CD4-positive, alpha-beta memory T cell (primary cell): Measurements from ENCODE around the gene SQSTM1. TPM values are rescaled to one million over a fixed set of nuclear protein-coding genes. Genes with fewer than 3 reads are reported as not detected.

Experiments
- CTCF ChIA-PET: fragments of 350-600 bp; sonication (Branson Sonifier 250); formaldehyde crosslinking; loops from one replicate; lab custom pipeline; 2021; ENCODE audit warnings: inconsistent platforms; ENCODE audit not compliant: partially characterized antibody; lab: Charles Lee
- POLR2A ChIA-PET: fragments of 350-600 bp; sonication (Branson Sonifier 250); formaldehyde crosslinking; loops from one replicate; lab custom pipeline; 2021; ENCODE audit not compliant: partially characterized antibody; lab: Charles Lee
- DNase-seq, 5 donors: peaks; one replicate each; pipeline versions ENCODE4 v3.0.0 to v3.0.0-alpha.2; 2020 to 2022; ENCODE audit warnings: mixed read lengths in 1 of 5
- H3K27ac ChIP-seq: one replicate; pipeline ENCODE4 v1.7.0; 2013; ENCODE audit warnings: low read depth, low read length
- H3K27me3 ChIP-seq: 2 replicates; pipeline ENCODE4 v1.7.0; 2013; ENCODE audit warnings: mild to moderate bottlenecking, low read length, moderate library complexity; ENCODE audit not compliant: insufficient read depth
- H3K36me3 ChIP-seq: 2 replicates; pipeline ENCODE4 v1.7.0; 2013; ENCODE audit warnings: mild to moderate bottlenecking, low read length, moderate library complexity; ENCODE audit not compliant: insufficient read depth
- H3K4me1 ChIP-seq: 2 replicates; pipeline ENCODE4 v1.7.0; 2013; ENCODE audit warnings: mild to moderate bottlenecking, low read length, moderate library complexity; ENCODE audit not compliant: insufficient read depth
- H3K4me3 ChIP-seq, 2 donors: one replicate each; pipeline ENCODE4 v1.7.0; 2013; ENCODE audit warnings: low read length in 2 of 2, mild to moderate bottlenecking in 1 of 2
- H3K9me3 ChIP-seq, 2 donors: one replicate each; pipeline ENCODE4 v1.7.0; 2013; ENCODE audit warnings: low read length in 2 of 2, control low read depth in 1 of 2; ENCODE audit not compliant: control insufficient read depth in 1 of 2
- H3K27ac Mint-ChIP-seq, 7 donors: one replicate each; pipeline ENCODE4 v1.8.0; 2020 to 2021; ENCODE audit warnings: mixed read lengths in 7 of 7, mild to moderate bottlenecking in 6 of 7, inconsistent platforms in 3 of 7, moderate library complexity in 3 of 7
- H3K27me3 Mint-ChIP-seq, 2 donors: one replicate each; pipeline ENCODE4 v1.8.0; 2020 to 2021; ENCODE audit warnings: mixed read lengths in 2 of 2
- H3K36me3 Mint-ChIP-seq, 2 donors: one replicate each; pipeline ENCODE4 v1.8.0; 2020 to 2021; ENCODE audit warnings: mixed read lengths in 2 of 2, inconsistent platforms in 1 of 2, mild to moderate bottlenecking in 1 of 2
- H3K4me1 Mint-ChIP-seq, 4 donors: one replicate each; pipeline ENCODE4 v1.8.0; 2020 to 2021; ENCODE audit warnings: mixed read lengths in 4 of 4, mild to moderate bottlenecking in 1 of 4
- H3K4me3 Mint-ChIP-seq, 8 donors: one replicate each; pipeline ENCODE4 v1.8.0; 2020 to 2021; ENCODE audit warnings: mixed read lengths in 8 of 8, mild to moderate bottlenecking in 7 of 8, moderate library complexity in 6 of 8, inconsistent platforms in 3 of 8
- H3K9me3 Mint-ChIP-seq, 8 donors: one replicate each; pipeline ENCODE4 v1.8.0; 2020 to 2021; ENCODE audit warnings: mixed read lengths in 8 of 8, mild to moderate bottlenecking in 5 of 8, inconsistent platforms in 3 of 8, moderate library complexity in 1 of 8
- intact Hi-C: fragments of 100-400 bp; cut with micrococcal nuclease; formaldehyde crosslinking; loops from one replicate; pipeline ENCODE4 v1.15.1; 2023
- polyA plus RNA-seq, 2 donors: library from polyadenylated mRNA; unstranded; fragments of 300-500 nt; fragmentation: Illumina TruSeq; gene quantifications; one replicate each; pipeline ENCODE4 v1.2.3, GENCODE V29; 2021
- total RNA-seq, 2 experiments: library from RNA; stranded (reverse); gene quantifications; one replicate each; pipeline ENCODE4 v1.2.3, GENCODE V29; 2021

SQSTM1 gene
- total RNA-seq (100 to 1,000 TPM; 300 to 303 TPM), polyA plus RNA-seq (100 to 1,000 TPM; 188 to 212 TPM)

DNA sequence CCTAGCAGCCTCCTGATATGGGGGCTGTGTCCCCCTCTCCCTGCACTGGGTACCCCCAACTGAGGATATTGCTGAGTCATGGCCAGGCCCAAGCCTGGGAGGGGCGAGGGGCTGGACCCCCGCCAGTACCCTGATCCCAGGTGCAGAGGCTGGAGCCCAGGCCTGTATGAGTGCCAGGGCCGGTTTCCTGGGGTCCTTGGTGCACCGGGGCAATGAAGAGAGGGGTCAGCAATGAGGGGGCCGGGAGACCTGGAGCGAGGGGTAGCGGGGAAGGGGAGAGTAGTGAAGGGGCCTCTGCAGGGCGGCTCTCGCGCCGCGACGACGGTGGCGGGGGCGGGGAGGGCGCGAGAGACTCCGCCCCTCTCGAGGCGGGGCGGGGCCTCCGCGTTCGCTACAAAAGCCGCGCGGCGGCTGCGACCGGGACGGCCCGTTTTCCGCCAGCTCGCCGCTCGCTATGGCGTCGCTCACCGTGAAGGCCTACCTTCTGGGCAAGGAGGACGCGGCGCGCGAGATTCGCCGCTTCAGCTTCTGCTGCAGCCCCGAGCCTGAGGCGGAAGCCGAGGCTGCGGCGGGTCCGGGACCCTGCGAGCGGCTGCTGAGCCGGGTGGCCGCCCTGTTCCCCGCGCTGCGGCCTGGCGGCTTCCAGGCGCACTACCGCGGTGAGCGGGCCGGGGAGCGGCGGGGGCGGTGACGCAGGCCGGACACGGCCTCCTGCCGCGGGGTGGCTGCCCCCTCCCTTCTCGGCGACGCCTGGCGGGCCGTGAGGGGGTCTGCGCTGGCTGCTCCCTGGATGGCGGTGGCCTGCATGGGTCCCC is at the start of gene SQSTM1:
Gene SQSTM1 (plus strand): TSS at position 423 of the 815 bp plus-strand sequence. CDS start 32 bp downstream, at position 455.
- H3K9me3 Mint-ChIP-seq = peaks cover 0 to 5% (median 0%) of the 10 kb centered on the region in 8 donors
- peaks cover 34% of the 10 kb centered on the region for H3K36me3 ChIP-seq
- peaks cover 17 to 41% of the 10 kb centered on the region in 2 donors for H3K36me3 Mint-ChIP-seq
- peak within 1 kb of the TSS; percentile 93 to 98 (median 96) for H3K4me3 Mint-ChIP-seq
- peaks cover 0 to 2% of the 10 kb centered on the region in 2 donors for H3K27me3 Mint-ChIP-seq
- POLR2A ChIA-PET = interaction anchor here (0.6 to 7.5 kb wide), 18 partner anchors 10 to 261 kb away, joined by 3 to 159 read pairs (median 9); partner anchors contain the start of genes HNRNPH1, LTC4S, MAML1 and MGAT4B
- H3K27ac Mint-ChIP-seq = peak within 1 kb of the TSS; percentile 96 to 99 (median 97)
- CTCF ChIA-PET = interaction anchor here (1.0 to 2.1 kb wide), 3 partner anchors 14 to 25 kb away, joined by 3 to 15 read pairs (median 4); no protein-coding TSS in a partner anchor
- no peaks in the 10 kb centered on the region for H3K27me3 ChIP-seq
- intact Hi-C loops = loop anchor here (1.0 to 2.0 kb wide), 4 partner anchors 14 to 122 kb away; partner anchors contain the start of genes CANX, MAML1, MGAT4B and MRNIP
- peaks cover 29 to 66% (median 48%) of the 10 kb centered on the region in 4 donors for H3K4me1 Mint-ChIP-seq
- H3K4me3 ChIP-seq = peak within 1 kb of the TSS; percentile 50 to 83
- H3K9me3 ChIP-seq = no peaks in the 10 kb centered on the region
- H3K4me1 ChIP-seq = peaks cover 52% of the 10 kb centered on the region
- DNase-seq = peak; percentile 76 to 85 (median 81)
- peak within 1 kb of the TSS; percentile 99 for H3K27ac ChIP-seq

DNA sequence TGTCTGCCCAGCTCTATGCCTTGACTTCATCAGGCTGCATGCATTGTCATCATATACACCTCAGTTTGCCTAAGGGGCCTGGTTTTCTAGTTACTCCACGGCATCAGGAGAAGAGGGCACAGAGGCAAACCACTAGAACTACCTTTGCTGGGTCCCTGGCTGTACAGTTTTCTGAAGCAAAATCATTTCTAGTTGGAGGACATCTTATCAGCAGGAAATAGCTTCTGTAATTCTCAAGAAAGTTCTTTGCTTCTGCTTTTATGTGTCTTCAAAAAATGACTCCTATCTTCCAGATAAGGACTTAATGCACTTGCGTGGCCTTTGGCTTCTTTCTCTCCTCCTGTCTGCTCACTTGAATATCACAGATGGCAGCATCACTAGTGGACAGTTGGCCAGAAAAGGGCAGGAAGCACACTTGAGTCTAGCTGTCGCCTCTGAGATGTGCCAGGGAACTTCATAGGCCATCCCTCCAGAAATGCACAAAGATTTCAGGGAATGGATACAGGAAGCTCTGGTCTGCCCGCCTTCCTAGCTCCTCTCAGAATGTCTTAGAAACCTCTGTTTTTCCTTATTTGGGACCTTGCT is 49.3 kb upstream of the SQSTM1 start:
- Histone ChIP-seq H3K27me3 (no peaks in the 10 kb centered on the region), H3K36me3 (peaks cover 84% of the 10 kb centered on the region), H3K27ac (no peak overlapping the region), H3K4me1 (peaks cover 4% of the 10 kb centered on the region), H3K4me3 (no peak overlapping the region), H3K9me3 (no peaks in the 10 kb centered on the region)
- ChIA-PET POLR2A (interaction anchor here (0.6 to 0.8 kb wide), 2 partner anchors 9 to 50 kb away, joined by 3 to 4 read pairs; partner anchors contain the start of gene SQSTM1), CTCF (interaction anchor here (1.2 to 1.3 kb wide), 2 partner anchors 8 to 24 kb away, joined by 3 to 4 read pairs; no protein-coding TSS in a partner anchor)
- peaks cover 59 to 80% of the 10 kb centered on the region in 2 donors for H3K36me3 Mint-ChIP-seq
- H3K4me1 Mint-ChIP-seq = peaks cover 2 to 9% (median 6%) of the 10 kb centered on the region in 4 donors
- no peaks in the 10 kb centered on the region for H3K27me3 Mint-ChIP-seq
- intact Hi-C loops = no loop called here
- H3K9me3 Mint-ChIP-seq = peaks cover 0 to 1% (median 0%) of the 10 kb centered on the region in 8 donors
- no peak overlapping the region for H3K4me3 Mint-ChIP-seq
- no peak overlapping the region for H3K27ac Mint-ChIP-seq
- no peak for DNase-seq

DNA sequence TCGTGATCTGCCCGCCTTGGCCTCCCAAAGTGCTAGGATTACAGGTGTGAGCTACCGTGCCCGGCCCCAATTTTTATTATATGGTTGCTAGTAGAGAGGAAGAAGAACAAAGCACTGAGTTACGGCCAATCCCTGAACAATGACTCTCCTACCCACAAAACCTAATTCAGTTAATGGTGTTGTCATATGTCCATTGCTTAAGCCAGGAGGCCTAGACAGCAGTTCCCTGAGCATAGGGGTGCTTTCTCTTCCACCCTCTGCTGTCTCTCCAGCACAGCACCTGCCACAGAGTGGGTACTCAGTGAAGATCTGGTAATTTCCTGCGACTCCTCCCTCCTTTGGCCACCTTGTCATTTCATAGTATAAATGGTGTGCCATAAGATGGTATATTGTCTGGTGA is 48.4 kb upstream of the SQSTM1 start:
- Mint-ChIP-seq H3K27ac (peak overlapping the region in 1 of 7 donors; percentile 80), H3K4me1 (peaks cover 0 to 6% (median 4%) of the 10 kb centered on the region in 4 donors), H3K4me3 (no peak overlapping the region), H3K36me3 (peaks cover 51 to 77% of the 10 kb centered on the region in 2 donors), H3K27me3 (no peaks in the 10 kb centered on the region), H3K9me3 (peaks cover 0 to 1% (median 0%) of the 10 kb centered on the region in 8 donors)
- POLR2A ChIA-PET = no interaction called here
- Histone ChIP-seq H3K4me3 (no peak overlapping the region), H3K4me1 (no peaks in the 10 kb centered on the region), H3K36me3 (peaks cover 84% of the 10 kb centered on the region), H3K27ac (no peak overlapping the region), H3K27me3 (no peaks in the 10 kb centered on the region), H3K9me3 (no peaks in the 10 kb centered on the region)
- CTCF ChIA-PET = interaction anchor here (1.3 kb wide), 1 partner anchor 9 kb away, joined by 4 read pairs; no protein-coding TSS in a partner anchor
- no peak for DNase-seq
- intact Hi-C loops = no loop called here

DNA sequence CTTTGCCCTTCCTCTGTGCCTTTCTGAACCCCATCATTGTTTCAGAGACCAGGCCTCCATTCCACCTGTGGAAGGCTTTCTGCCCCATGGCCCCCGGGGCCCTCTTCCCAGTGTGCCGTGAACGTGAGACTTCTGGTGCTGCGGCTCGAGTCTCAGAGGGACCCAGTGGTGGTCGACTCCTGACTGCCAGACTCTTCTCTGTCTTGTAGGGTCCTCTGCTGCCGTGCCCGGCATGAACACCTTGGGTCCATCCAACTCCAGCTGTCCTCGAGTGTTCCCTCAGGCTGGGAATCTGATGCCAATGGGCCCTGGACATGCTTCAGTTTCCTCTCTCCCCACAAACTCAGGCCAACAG is 47.0 kb upstream of the SQSTM1 start:
- Histone ChIP-seq H3K27me3 (no peaks in the 10 kb centered on the region), H3K27ac (no peak overlapping the region), H3K4me3 (no peak overlapping the region), H3K4me1 (no peaks in the 10 kb centered on the region), H3K9me3 (no peaks in the 10 kb centered on the region), H3K36me3 (peaks cover 85% of the 10 kb centered on the region)
- Mint-ChIP-seq H3K9me3 (peaks cover 0 to 1% (median 0%) of the 10 kb centered on the region in 8 donors), H3K27ac (peak overlapping the region in 2 of 7 donors; percentile 24 to 68), H3K27me3 (no peaks in the 10 kb centered on the region), H3K36me3 (peaks cover 59 to 79% of the 10 kb centered on the region in 2 donors), H3K4me1 (peaks cover 0 to 3% (median 0%) of the 10 kb centered on the region in 4 donors), H3K4me3 (no peak overlapping the region)
- no peak for DNase-seq
- intact Hi-C loops = no loop called here
- ChIA-PET CTCF (interaction anchor here (1.3 kb wide), 1 partner anchor 10 kb away, joined by 3 read pairs; no protein-coding TSS in a partner anchor), POLR2A (no interaction called here)

DNA sequence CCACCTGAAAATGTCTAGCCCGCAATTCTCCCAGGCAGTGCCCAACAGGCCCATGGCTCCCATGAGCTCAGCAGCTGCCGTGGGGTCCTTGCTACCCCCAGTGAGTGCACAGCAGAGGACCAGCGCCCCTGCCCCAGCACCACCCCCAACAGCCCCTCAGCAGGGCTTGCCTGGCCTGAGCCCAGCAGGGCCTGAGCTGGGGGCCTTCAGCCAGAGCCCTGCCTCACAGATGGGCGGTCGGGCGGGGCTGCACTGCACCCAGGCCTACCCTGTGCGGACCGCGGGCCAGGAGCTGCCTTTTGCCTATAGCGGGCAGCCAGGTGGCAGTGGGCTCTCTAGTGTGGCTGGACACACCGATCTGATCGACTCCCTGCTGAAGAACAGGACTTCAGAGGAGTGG is 46.3 kb upstream of the SQSTM1 start:
- Histone ChIP-seq H3K4me1 (no peaks in the 10 kb centered on the region), H3K27me3 (no peaks in the 10 kb centered on the region), H3K36me3 (peaks cover 77% of the 10 kb centered on the region), H3K4me3 (no peak overlapping the region), H3K9me3 (no peaks in the 10 kb centered on the region), H3K27ac (no peak overlapping the region)
- no peak overlapping the region for H3K4me3 Mint-ChIP-seq
- H3K27ac Mint-ChIP-seq = peak overlapping the region in 1 of 7 donors; percentile 52
- no peak for DNase-seq
- POLR2A ChIA-PET = no interaction called here
- peaks cover 56 to 78% of the 10 kb centered on the region in 2 donors for H3K36me3 Mint-ChIP-seq
- H3K9me3 Mint-ChIP-seq = peaks cover 0 to 1% (median 0%) of the 10 kb centered on the region in 8 donors
- peaks cover 0 to 1% (median 0%) of the 10 kb centered on the region in 4 donors for H3K4me1 Mint-ChIP-seq
- CTCF ChIA-PET = interaction anchor here (1.3 kb wide), 1 partner anchor 22 kb away, joined by 4 read pairs; no protein-coding TSS in a partner anchor
- H3K27me3 Mint-ChIP-seq = no peaks in the 10 kb centered on the region
- intact Hi-C loops = no loop called here

DNA sequence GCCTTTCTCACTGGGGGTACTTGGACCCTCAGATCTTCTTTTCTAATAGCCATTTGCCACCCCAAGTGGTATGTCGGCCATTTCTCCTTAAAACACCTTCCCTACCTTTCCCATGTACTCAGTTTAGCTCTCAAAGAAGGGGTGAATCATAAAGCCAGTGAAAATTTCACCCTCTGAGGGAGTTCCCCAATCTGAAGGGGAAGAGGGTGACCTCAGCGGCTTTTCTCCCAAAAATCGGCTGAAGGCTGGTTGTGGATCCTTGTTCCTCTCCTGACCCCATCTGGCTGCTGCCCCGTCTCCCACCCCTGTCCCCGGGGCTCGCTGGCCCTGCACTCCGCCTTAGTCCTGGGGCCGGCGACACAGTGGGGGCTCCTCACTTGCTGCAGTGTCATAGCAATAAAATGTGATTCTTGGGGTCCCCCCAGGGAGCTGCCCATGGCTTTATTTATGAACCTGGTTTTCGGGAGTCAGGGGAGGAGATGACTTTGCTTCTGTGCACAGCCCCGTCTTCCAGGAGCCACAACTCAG is 44.2 kb upstream of the SQSTM1 start:
- no peak overlapping the region for H3K4me3 Mint-ChIP-seq
- Histone ChIP-seq H3K4me1 (no peaks in the 10 kb centered on the region), H3K27ac (no peak overlapping the region), H3K4me3 (no peak overlapping the region), H3K9me3 (no peaks in the 10 kb centered on the region), H3K27me3 (no peaks in the 10 kb centered on the region), H3K36me3 (peaks cover 64% of the 10 kb centered on the region)
- peaks cover 0 to 1% (median 0%) of the 10 kb centered on the region in 8 donors for H3K9me3 Mint-ChIP-seq
- no peak overlapping the region for H3K27ac Mint-ChIP-seq
- peaks cover 44 to 75% of the 10 kb centered on the region in 2 donors for H3K36me3 Mint-ChIP-seq
- intact Hi-C loops = no loop called here
- POLR2A ChIA-PET = no interaction called here
- DNase-seq = no peak
- CTCF ChIA-PET = interaction anchor here (0.6 to 3.4 kb wide), 3 partner anchors 9 to 38 kb away, joined by 3 to 15 read pairs (median 7); no protein-coding TSS in a partner anchor
- H3K27me3 Mint-ChIP-seq = no peaks in the 10 kb centered on the region
- H3K4me1 Mint-ChIP-seq = peaks cover 0 to 1% (median 0%) of the 10 kb centered on the region in 4 donors
